ENCODE results near the gene TSC22D1.

DNA sequence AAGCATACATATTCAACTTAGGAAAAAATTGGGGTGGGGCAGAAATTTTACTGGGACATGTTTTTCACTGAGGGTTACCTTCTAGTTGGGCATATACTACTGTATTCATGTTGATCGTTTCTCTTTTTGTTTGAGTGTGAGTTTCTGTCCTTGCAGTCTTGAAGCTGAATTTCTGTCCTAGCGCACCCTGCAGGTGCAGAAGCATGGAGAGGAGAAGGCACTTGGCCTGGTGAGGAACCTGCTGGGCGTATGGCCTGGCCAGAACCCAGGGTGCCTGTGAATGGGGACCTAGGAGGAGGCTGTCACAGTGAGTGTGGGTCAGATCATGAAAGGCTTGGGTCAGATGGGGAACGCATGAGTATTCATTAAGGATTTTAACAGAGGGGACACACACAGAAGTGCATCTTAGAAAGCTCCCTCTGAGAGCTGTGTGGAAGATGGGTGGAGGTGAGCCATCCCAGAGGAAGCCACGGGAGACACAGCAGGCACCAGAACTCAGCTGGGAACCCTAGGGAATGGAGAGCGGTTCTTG is 165.7 kb downstream of the TSC22D1 start:
- TF ChIP-seq, protein P1, sequence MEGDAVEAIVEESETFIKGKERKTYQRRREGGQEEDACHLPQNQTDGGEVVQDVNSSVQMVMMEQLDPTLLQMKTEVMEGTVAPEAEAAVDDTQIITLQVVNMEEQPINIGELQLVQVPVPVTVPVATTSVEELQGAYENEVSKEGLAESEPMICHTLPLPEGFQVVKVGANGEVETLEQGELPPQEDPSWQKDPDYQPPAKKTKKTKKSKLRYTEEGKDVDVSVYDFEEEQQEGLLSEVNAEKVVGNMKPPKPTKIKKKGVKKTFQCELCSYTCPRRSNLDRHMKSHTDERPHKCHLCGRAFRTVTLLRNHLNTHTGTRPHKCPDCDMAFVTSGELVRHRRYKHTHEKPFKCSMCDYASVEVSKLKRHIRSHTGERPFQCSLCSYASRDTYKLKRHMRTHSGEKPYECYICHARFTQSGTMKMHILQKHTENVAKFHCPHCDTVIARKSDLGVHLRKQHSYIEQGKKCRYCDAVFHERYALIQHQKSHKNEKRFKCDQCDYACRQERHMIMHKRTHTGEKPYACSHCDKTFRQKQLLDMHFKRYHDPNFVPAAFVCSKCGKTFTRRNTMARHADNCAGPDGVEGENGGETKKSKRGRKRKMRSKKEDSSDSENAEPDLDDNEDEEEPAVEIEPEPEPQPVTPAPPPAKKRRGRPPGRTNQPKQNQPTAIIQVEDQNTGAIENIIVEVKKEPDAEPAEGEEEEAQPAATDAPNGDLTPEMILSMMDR (IDR thresholded peaks at IDR 0.05), result no peak
- TF ChIP-seq POLR2A (IDR thresholded peaks at IDR 0.05), result no peak
